Ovary (tissue), 9 donors: ENCODE measurements around the gene ECSIT. TPM values are rescaled to one million over a fixed set of nuclear protein-coding genes. Genes with fewer than 3 reads are reported as not detected.
A peak's percentile ranks its signal among the peaks of the same experiment; 100 is the strongest.

Source experiments
- DNase-seq, 5 donors: peaks; one replicate each; pipeline ENCODE4 v3.0.0-alpha.2; 2019 to 2020
- H3K27ac ChIP-seq, 2 donors: fragments of 200-600 bp; one replicate each; pipeline versions ENCODE4 v1.5.1 to v1.8.0; 2019 to 2022
- H3K27me3 ChIP-seq: fragments of 200-600 bp; one replicate; pipeline ENCODE4 v1.8.0; 2022
- H3K36me3 ChIP-seq: fragments of 200-600 bp; sonication (generic); one replicate; pipeline ENCODE4 v1.5.1; 2019
- H3K4me1 ChIP-seq: one replicate; pipeline ENCODE4 v1.8.1; 2013; ENCODE audit warnings: mild to moderate bottlenecking, moderate library complexity; ENCODE audit not compliant: insufficient read depth
- H3K4me3 ChIP-seq: fragments of 200-600 bp; sonication (generic); one replicate; pipeline ENCODE4 v1.5.1; 2017
- H3K9me3 ChIP-seq, 2 donors: fragments of 200-600 bp in 1 of 2; sonication (generic) in 1 of 2; one replicate each; pipeline versions ENCODE4 v1.5.1 to v1.8.1; 2013 to 2019; ENCODE audit warnings: mild to moderate bottlenecking in 1 of 2, moderate library complexity in 1 of 2
- CTCF ChIP-seq, 3 donors: fragments of 450-650 bp in 2 of 3; fragments of 200-600 bp in 1 of 3; IDR thresholded peaks; one replicate each; pipeline versions ENCODE4 v1.5.1 to v1.8.0; 2016 to 2022; ENCODE audit warnings: antibody characterized with exemption in 3 of 3, mild to moderate bottlenecking in 1 of 3
- EP300 ChIP-seq: sonication (generic); formaldehyde crosslinking; IDR thresholded peaks from one replicate; pipeline ENCODE4 v1.6.1; 2017; ENCODE audit warnings: antibody characterized with exemption
- POLR2A ChIP-seq: fragments of 450-650 bp; IDR thresholded peaks from one replicate; pipeline ENCODE4 v1.6.1; 2017; ENCODE audit warnings: antibody characterized with exemption, mild to moderate bottlenecking, moderate library complexity
- WGBS, 3 donors: extraction: QIAGEN DNeasy Blood & Tissue Kit in 1 of 3; methylation state at CpG; one replicate each; pipeline versions ENCODE4 v1.1.5 to v1.1.7; 2013 to 2017; 5-methylcytosine and 5-hydroxymethylcytosine counted together
- intact Hi-C, 4 donors: fragments of 100-400 bp; cut with DNase I; formaldehyde crosslinking; loops; one replicate each; pipeline versions ENCODE4 v1.11.0 to v1.15.1; 2022 to 2023
- polyA plus RNA-seq, 2 donors: library from polyadenylated mRNA; stranded (reverse); fragments of 200-250 nt in 1 of 2; fragments of 350-450 nt in 1 of 2; fragmentation: Illumina TruSeq in 1 of 2; extraction: RNeasy Lipid Tissue Mini Kit (QIAGEN cat#74804) in 1 of 2; gene quantifications; one replicate each; pipeline ENCODE4 v1.2.3, GENCODE V29; 2013 to 2014
- total RNA-seq, 7 donors: library from RNA; depleted of rRNA in 2 of 7; stranded (reverse); fragments of >200 nt in 2 of 7; fragmentation: NEBNext Ultra II Directional in 3 of 7; extraction: Animal tissue kit (Norgen Biotek cat#: 25700) in 3 of 7; gene quantifications; one replicate each; pipeline versions ENCODE4 v1.1.0 to v1.2.4, GENCODE V29; 2016 to 2023
- donor health status: DM: no; HTN: no; CAD: no; lungs with moderate emphysema.
- donor health status: DM: no; HTN: no; CAD: no.
- donor health status: Bipolar disorder and iron deficiency.
- donor health status: DM: yes; HTN: yes; CAD: no.
- donor health status: DM: no; HTN: no; CAD: no.
- donor health status: DM: yes; HTN: yes; CAD: no.

The ECSIT gene
- total and polyA plus RNA-seq, 9 donors: 16.3 to 84.8 (median 58.2) TPM

GRCh38 chr19:11550265-11550664 is 21.3 kb upstream of the ECSIT start:
- H3K27ac ChIP-seq: no peak overlapping the region
- TF ChIP-seq POLR2A (no peak), EP300 (no peak), CTCF (IDR thresholded peaks at IDR 0.05) (no peak)
- intact Hi-C loops: no loop called here
- no peaks in the 10 kb centered on the region for H3K36me3 ChIP-seq
- H3K9me3 ChIP-seq: no peaks in the 10 kb centered on the region
- no peaks in the 10 kb centered on the region for H3K4me1 ChIP-seq
- DNase-seq: no peak
- H3K27me3 ChIP-seq: no peaks in the 10 kb centered on the region
- no peak overlapping the region for H3K4me3 ChIP-seq
- WGBS, 3 donors: 89 to 93% (median 90%) methylated on average over 8 of the region's 8 CpGs

GRCh38 chr19:11549386-11549953 is 20.5 kb upstream of the ECSIT start:
- H3K4me3 ChIP-seq: no peak overlapping the region
- TF ChIP-seq EP300 (no peak), CTCF (IDR thresholded peaks at IDR 0.05) (no peak), POLR2A (no peak)
- 88 to 92% (median 92%) methylated on average over 17 to 24 of the region's 24 CpGs for WGBS, 3 donors
- no peaks in the 10 kb centered on the region for H3K27me3 ChIP-seq
- H3K36me3 ChIP-seq: no peaks in the 10 kb centered on the region
- H3K9me3 ChIP-seq: no peaks in the 10 kb centered on the region
- no peaks in the 10 kb centered on the region for H3K4me1 ChIP-seq
- intact Hi-C loops: no loop called here
- DNase-seq: peak in 1 of 5 donors; percentile 33
- H3K27ac ChIP-seq: no peak overlapping the region

- intact Hi-C loops: no loop called here
- Histone ChIP-seq H3K27ac (no peak overlapping the region), H3K36me3 (no peaks in the 10 kb centered on the region)
Observed at GRCh38 chr19:11547929-11548700, 19.2 kb upstream of the ECSIT start.

GRCh38 chr19:11541238-11541637 is 12.3 kb upstream of the ECSIT start:
- Histone ChIP-seq H3K4me3 (no peak overlapping the region), H3K27ac (no peak overlapping the region), H3K27me3 (no peaks in the 10 kb centered on the region), H3K4me1 (peaks cover 4% of the 10 kb centered on the region), H3K9me3 (no peaks in the 10 kb centered on the region), H3K36me3 (no peaks in the 10 kb centered on the region)
- no peak for DNase-seq
- intact Hi-C loops: no loop called here
- WGBS, 3 donors: 75 to 84% (median 80%) methylated on average over 3 of the region's 3 CpGs
- TF ChIP-seq CTCF (IDR thresholded peaks at IDR 0.05) (no peak), POLR2A (no peak), EP300 (no peak)

More at GRCh38 chr19:11547929-11548700, 19.2 kb upstream of the ECSIT start:
- 69 to 81% (median 74%) methylated on average over 14 of the region's 14 CpGs for whole genome bisulfite sequencing, 3 donors
- Histone ChIP-seq H3K4me3 (no peak overlapping the region), H3K9me3 (no peaks in the 10 kb centered on the region), H3K4me1 (no peaks in the 10 kb centered on the region), H3K27me3 (no peaks in the 10 kb centered on the region)
- TF ChIP-seq CTCF (IDR thresholded peaks at IDR 0.05) (no peak), EP300 (no peak), POLR2A (no peak)
- DNase-seq: peak in 2 of 5 donors; percentile 18 to 26
